Pons (tissue), 1 donor: Measurements from ENCODE around the gene TXLNB.
A peak's percentile ranks its signal among the peaks of the same experiment; 100 is the strongest.
"Not testable (repeated sequence)": the region's sequence is repeated elsewhere in the genome, so short reads cannot be mapped to it uniquely, and the experiment has no call there.

Source experiments
- DNase-seq: peaks from one replicate; pipeline ENCODE4 v3.0.0-alpha.2; 2016; ENCODE audit warnings: low spot score

The TXLNB gene

DNA sequence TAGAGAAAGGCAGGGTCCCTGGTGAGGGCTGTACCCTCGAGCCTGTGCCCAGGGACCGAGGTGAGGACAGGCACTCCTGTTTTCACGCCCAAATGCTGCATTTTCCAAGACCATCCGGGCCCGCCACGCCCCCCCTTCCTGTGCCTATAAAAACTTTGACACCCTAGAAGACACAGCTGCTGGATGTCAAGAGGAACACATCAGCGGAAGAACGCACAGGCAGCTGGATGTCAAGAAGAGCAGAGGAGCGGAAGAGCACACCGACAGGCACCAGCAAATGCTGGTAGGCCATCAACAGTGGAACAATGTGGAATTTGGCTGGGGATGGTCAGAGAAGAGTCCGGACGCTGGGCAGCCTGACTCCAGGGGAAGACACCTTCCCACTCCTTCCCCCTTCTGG is 56.1 kb downstream of the TXLNB start:
- DNase-seq: no peak

DNA sequence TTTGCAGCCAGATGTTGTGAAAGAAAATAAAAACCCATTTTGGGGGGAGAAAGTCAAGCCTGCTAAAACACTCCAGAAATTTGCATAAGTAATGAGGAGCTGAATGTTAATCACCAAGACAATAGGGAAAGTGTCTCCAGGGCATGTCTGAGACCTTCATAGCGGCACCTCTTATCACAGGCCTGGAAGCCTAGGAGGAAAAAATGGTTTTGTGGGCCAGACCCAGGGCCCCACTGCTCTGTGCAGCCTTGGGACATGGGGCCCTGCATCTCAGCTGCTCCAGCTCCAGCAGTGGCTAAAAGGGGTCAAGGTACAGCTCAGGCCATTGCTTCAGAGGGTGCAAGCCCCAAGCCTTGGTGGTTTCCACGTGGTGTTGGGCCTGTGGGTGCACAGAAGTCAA is 57.6 kb downstream of the TXLNB start:
- DNase-seq: not testable (repeated sequence)

DNA sequence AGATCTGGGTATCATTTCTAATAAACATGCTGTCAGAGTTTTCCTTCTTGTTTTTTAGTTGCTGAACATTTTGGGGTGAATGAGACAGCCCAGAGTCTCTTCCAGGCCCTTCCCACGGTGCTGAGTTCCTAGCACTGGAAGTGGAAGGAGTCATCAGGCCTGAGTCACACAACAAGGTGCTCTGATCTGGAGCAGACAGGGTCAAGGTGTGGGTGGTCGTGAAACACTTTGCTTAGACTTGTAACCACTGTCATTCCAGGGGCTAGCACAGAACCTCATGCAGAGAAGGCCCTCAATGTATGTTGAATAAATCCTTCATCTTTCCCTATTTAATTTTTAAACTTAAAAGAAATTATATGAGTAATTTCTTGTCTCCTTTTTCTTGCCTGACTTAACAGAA is 60.6 kb downstream of the TXLNB start:
- no peak for DNase-seq

DNA sequence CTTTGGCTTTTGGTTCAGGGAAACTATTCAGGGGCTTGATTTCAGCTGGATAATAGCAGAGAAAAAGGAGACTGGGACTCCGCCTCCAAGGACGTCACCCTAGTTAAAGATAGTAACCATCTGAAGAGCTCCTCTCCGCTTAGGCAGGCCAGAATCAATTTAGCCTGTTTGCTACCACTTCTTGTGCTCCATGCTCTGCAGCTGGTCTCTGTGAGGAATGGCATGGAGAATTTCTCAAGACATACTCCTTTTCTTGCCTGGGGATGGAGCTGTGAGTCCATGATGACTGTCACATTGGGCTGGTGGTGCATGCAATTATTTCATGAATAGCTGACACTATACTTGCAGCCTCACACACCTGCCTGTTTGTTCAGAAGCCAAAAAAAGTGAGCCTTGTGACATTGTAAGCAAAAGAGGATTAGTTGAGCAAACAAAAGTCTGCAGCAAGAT is 61.4 kb downstream of the TXLNB start:
- peak; percentile 20 for DNase-seq

DNA sequence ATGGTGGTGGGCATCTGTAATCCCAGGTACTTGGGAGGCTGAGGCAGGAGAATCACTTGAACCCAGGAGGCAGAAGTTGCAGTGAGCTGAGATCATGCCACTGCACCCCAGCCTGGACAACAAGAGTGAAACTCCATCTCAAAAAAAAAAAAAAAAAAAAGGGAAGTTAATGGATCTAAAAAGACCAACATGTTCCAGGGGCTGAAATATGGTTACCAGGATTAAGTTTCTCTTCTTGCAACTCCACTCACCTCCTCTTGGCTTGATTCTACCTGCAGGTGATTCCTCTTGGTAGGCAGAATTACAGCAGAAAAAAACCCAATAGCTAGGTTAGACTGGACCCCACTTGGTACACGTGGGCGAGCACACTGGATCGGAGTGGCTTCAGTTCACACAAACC is 63.4 kb downstream of the TXLNB start:
- DNase-seq: not testable (repeated sequence)

DNA sequence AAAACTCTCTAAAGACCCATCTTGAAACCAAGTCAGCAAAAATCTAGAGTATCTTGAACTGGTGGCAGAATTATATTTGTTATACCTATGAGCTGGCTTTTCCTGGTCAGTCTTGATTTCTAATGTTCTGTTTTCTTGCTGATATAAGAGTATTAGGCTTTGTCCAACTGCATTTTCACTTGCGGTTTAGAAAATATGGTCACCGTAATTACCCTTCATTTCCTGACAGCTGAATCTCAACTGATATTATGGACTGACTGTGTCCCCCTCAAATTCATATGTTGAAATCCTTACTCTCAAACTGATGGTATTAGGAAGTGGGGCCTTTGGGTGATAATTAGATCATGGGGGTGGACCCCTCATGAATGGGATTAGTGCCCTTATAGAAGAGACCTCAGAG is 72.1 kb downstream of the TXLNB start:
- DNase-seq: no peak

DNA sequence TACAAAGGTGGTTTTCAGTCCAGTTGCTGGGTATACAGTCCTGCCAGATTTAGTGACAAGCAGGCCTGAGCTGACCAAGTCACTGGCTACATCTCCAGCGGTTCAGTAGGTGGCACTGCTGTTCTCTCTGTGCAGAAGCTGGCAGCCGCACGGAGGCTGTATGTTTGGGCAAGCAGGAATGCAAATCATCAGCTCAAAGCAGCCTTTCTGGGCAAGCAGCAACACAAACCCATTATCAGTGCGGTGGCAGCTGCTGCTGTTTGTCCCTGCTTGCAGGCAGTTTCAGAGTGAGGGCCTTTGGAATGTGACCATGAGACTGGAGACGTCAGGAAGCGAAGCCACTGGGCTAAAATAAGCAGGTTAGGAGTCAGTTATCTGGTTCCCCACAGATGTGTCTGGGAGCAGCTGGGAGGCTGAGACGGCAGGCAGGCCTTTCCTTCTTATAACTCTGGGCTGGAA is 72.5 kb downstream of the TXLNB start:
- DNase-seq: peak; percentile 95

DNA sequence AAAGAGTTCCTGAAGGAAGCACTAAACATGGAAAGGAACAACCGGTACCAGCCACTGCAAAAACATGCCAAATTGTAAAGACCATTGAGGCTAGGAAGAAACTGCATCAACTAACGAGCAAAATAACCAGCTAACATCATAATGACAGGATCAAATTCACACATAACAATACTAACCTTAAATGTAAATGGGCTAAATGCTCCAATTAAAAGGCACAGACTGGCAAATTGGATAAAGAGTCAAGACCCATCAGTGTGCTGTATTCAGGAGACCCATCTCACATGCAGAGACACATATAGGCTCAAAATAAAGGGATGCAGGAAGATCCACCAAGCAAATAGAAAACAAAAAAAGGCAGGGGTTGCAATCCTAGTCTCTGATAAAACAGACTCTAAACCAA is 79.3 kb downstream of the TXLNB start:
- not testable (repeated sequence) for DNase-seq

DNA sequence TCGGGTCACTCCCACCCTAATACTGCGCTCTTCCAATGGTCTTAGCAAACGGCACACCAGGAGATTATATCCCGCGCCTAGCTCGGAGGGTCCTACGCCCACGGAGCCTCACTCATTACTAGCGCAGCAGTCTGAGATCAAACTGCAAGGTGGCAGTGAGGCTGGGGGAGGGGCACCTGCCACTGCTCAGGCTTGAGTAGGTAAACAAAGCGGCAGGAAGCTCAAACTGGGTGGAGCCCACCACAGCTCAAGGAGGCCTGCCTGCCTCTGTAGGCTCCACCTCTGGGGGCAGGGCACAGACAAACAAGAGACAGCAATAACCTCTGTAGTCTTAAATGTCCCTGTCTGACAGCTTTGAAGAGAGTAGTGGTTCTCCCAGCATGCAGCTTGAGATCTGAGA is 81.0 kb downstream of the TXLNB start:
- DNase-seq: not testable (repeated sequence)

DNA sequence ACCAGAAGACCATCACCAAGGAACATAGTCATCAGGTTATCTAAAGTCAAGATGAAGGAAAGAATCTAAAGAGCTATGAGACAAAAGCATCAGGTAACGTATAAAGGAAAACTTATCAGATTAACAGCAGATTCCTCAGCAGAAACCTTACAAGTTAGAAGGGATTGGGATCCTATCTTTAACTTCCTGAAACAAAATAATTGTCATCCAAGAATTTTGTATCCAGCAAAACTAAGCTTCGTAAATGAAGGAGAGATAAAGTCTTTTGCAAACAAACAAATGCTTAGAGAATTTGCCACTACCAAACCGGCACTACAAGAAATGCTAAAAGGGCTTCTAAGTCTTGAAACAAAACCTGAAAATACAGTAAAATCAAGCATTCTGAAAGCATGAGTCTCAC is 86.0 kb downstream of the TXLNB start:
- no peak for DNase-seq

DNA sequence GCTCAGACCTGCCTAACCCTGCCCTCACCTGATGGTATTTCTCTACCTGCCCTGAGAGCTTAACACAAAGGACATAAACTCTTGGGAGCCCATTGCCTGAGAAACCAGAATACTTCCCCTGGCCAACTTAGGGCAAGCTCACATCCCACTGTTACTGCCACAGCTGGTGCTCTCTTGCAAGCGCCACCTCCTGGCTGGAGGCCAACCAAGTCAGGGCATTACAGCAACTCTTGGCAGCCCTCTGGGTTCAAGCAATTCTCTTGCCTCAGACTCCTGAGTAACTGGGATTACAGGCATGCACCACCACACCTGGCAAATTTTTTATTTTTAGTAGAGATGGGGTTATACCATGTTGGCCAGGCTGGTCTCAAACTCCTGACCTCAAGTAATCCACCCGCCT is 86.8 kb downstream of the TXLNB start:
- DNase-seq: no peak

DNA sequence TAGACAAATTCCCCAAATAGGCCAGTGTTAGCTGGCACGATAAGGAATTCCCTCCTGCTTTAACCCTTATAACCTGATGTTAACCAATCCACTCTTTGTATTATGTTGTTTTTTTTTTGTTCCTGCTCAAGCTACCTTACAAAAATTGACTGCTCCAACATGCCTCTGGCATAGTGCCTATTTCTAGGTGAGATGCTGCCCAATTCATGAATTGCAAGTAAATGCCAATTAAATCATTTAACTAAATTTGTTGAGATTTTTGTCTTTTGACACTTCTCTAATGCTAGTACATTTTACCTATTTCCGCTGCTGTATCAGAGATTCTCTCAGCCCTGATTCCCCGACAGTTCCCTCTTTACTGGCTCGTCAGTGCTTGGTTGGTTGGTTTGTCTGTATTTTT is 90.4 kb downstream of the TXLNB start:
- DNase-seq: no peak

DNA sequence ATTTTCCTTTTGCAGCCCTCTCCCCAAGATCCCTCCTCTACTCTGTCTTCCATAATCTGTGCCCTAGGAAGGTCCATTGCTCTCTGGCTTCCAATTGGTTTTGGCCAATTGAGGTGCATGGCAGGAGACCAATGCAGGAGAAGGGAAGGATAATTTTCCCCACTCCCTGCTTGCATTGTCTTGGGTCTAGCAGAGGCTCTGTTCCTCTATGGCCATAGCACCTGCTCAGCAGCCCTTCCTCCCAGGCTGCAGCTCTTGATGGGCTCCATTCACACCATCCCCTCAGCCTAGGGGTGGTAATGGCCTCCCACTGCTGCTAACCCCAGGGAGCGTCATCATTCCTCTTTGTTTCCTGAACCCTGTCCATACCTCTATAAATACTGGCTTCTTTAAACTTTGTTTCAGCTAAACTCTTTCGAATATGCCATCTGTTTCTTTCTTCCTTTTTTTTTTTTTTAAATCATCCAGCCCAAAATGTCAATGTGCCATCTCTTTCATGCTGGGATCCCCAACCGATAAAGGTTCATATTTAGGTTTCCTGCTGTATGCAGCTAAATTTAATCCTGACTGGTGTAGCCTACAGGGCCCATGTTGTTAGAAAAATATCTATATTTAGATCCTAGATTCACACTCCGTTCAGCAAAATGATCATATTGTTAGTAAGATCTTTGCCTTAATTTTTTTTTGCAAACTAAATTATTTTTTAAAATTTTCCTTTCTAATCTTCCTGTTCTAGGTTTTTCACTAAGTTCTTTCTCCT is 93.1 kb downstream of the TXLNB start:
- DNase-seq: no peak

DNA sequence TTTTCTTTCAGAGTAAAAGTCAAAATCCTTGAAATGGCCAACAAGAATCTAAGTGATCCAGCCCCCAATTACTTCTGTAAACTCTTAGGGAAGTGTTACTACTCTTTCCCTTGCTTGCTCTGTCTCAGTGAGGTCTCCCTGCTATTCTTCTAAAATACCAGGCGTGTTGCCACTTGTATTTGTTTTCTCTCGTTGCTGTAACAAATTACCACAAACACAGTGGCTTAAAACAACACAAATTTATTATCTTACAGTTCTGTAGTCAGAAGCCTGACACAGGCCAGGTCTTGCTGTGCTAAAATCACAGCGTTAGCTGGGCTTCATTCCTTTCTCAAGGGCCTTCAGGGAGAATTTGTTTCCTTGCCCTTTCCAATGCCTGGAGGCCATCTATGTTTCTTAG is 97.1 kb downstream of the TXLNB start:
- DNase-seq: no peak
